ENCODE measurements around the gene TANK. TPM values are rescaled to one million over a fixed set of nuclear protein-coding genes. Genes with fewer than 3 reads are reported as not detected.

TANK gene
- total and polyA plus RNA-seq, 2 of the 13 experiments (the other 11 are each of a cell fraction or from before 2014, with no cell fraction given), result 66.9 to 96.1 TPM

- TF ChIP-seq, protein P1, sequence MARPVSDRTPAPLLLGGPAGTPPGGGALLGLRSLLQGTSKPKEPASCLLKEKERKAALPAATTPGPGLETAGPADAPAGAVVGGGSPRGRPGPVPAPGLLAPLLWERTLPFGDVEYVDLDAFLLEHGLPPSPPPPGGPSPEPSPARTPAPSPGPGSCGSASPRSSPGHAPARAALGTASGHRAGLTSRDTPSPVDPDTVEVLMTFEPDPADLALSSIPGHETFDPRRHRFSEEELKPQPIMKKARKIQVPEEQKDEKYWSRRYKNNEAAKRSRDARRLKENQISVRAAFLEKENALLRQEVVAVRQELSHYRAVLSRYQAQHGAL (CRISPR knock-in tag; IDR thresholded peaks at IDR 0.05; ENCODE audit: not compliant biosample characterization), result peak; percentile 85
- TF ChIP-seq ZNF10 (CRISPR knock-in tag; IDR thresholded peaks at IDR 0.05; ENCODE audit: borderline replicate concordance, low read depth) (no peak), ZNF34 (CRISPR knock-in tag; IDR thresholded peaks at IDR 0.05; ENCODE audit: borderline replicate concordance) (no peak; the same call in 1 of the 2 replicates), FOXM1 (CRISPR knock-in tag; IDR thresholded peaks at IDR 0.05) (no peak), KLF6 (CRISPR knock-in tag; IDR thresholded peaks at IDR 0.05) (peak; percentile 93), ZNF530 (CRISPR knock-in tag; IDR thresholded peaks at IDR 0.05; ENCODE audit: low read depth) (peak; percentile 82; the same call in 1 of the 2 replicates), NPAS2 (CRISPR knock-in tag; IDR thresholded peaks at IDR 0.05; ENCODE audit: borderline replicate concordance) (peak; percentile 80; the same call in 1 of the 2 replicates), MATR3 (CRISPR knock-in tag; IDR thresholded peaks at IDR 0.05) (no peak), ZNF274 (CRISPR knock-in tag; IDR thresholded peaks at IDR 0.05) (peak; percentile 61), ZNF790 (CRISPR knock-in tag; IDR thresholded peaks at IDR 0.05; ENCODE audit: borderline replicate concordance) (peak; percentile 88; the same call in 1 of the 2 replicates), ZFX (CRISPR knock-in tag; IDR thresholded peaks at IDR 0.05; ENCODE audit: low read depth) (peak; percentile 84), ZNF24 (IDR thresholded peaks at IDR 0.05) (no peak; the same call in none of the 2 replicates), RFXANK (CRISPR knock-in tag; IDR thresholded peaks at IDR 0.05) (peak; percentile 60; the same call in 1 of the 2 replicates), NFYC (CRISPR knock-in tag; IDR thresholded peaks at IDR 0.05) (peak; percentile 69), MZF1 (CRISPR knock-in tag; IDR thresholded peaks at IDR 0.05; ENCODE audit: borderline replicate concordance) (peak; percentile 69; the same call in 1 of the 2 replicates), SAFB2 (CRISPR knock-in tag; IDR thresholded peaks at IDR 0.05; ENCODE audit: borderline replicate concordance, low read depth) (peak; percentile 98), POLR2AphosphoS5 (IDR thresholded peaks at IDR 0.05; ENCODE audit: low read depth, low read length) (peak; percentile 79; the same call in 1 of the 2 replicates), ZNF501 (CRISPR knock-in tag; IDR thresholded peaks at IDR 0.05) (peak; percentile 98), ZNF547 (CRISPR knock-in tag; IDR thresholded peaks at IDR 0.05) (peak; percentile 86), SALL1 (CRISPR knock-in tag; IDR thresholded peaks at IDR 0.05) (peak; percentile 97), ZNF605 (CRISPR knock-in tag; IDR thresholded peaks at IDR 0.05) (peak; percentile 98), ATF7-NPFF (CRISPR knock-in tag; IDR thresholded peaks at IDR 0.05; ENCODE audit: low read depth) (peak; percentile 76), IRF2 (CRISPR knock-in tag; IDR thresholded peaks at IDR 0.05) (peak; percentile 86), STAT5B (CRISPR knock-in tag; IDR thresholded peaks at IDR 0.05) (peak; percentile 54; the same call in 1 of the 2 replicates), SMAD9 (CRISPR knock-in tag; IDR thresholded peaks at IDR 0.05) (peak; percentile 91), HNRNPK (IDR thresholded peaks at IDR 0.05; ENCODE audit: low read depth, low read length, poor library complexity, severe bottlenecking) (no peak)
- TF ChIP-seq, protein P2, sequence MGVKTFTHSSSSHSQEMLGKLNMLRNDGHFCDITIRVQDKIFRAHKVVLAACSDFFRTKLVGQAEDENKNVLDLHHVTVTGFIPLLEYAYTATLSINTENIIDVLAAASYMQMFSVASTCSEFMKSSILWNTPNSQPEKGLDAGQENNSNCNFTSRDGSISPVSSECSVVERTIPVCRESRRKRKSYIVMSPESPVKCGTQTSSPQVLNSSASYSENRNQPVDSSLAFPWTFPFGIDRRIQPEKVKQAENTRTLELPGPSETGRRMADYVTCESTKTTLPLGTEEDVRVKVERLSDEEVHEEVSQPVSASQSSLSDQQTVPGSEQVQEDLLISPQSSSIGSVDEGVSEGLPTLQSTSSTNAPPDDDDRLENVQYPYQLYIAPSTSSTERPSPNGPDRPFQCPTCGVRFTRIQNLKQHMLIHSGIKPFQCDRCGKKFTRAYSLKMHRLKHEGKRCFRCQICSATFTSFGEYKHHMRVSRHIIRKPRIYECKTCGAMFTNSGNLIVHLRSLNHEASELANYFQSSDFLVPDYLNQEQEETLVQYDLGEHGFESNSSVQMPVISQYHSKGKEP (CRISPR knock-in tag; IDR thresholded peaks at IDR 0.05), result 0 out of 2 replicates have a peak, but pooled peaks have one; percentile 49
- TF ChIP-seq, protein P3, sequence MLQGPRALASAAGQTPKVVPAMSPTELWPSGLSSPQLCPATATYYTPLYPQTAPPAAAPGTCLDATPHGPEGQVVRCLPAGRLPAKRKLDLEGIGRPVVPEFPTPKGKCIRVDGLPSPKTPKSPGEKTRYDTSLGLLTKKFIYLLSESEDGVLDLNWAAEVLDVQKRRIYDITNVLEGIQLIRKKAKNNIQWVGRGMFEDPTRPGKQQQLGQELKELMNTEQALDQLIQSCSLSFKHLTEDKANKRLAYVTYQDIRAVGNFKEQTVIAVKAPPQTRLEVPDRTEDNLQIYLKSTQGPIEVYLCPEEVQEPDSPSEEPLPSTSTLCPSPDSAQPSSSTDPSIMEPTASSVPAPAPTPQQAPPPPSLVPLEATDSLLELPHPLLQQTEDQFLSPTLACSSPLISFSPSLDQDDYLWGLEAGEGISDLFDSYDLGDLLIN (CRISPR knock-in tag; IDR thresholded peaks at IDR 0.05; ENCODE audit: borderline replicate concordance), result peak; percentile 92; the same call in 1 of the 2 replicates
These were observed at the start of gene TANK (continued) for GRCh38 chr2:161160226-161161073.

Data from HepG2 (cell line).